ENCODE results near the gene RGS6. TPM values are rescaled to one million over a fixed set of nuclear protein-coding genes. Genes with fewer than 3 reads are reported as not detected.
"Not testable (repeated sequence)": the region's sequence is repeated elsewhere in the genome, so short reads cannot be mapped to it uniquely, and the experiment has no call there.

Gene RGS6
- total RNA-seq, result 23.3 TPM
- long read RNA-seq, partial matches to known transcripts, result 1 of 3 reads
- long read RNA-seq, other reads (novel, unspliced or antisense), result 2 of 3 reads

DNA sequence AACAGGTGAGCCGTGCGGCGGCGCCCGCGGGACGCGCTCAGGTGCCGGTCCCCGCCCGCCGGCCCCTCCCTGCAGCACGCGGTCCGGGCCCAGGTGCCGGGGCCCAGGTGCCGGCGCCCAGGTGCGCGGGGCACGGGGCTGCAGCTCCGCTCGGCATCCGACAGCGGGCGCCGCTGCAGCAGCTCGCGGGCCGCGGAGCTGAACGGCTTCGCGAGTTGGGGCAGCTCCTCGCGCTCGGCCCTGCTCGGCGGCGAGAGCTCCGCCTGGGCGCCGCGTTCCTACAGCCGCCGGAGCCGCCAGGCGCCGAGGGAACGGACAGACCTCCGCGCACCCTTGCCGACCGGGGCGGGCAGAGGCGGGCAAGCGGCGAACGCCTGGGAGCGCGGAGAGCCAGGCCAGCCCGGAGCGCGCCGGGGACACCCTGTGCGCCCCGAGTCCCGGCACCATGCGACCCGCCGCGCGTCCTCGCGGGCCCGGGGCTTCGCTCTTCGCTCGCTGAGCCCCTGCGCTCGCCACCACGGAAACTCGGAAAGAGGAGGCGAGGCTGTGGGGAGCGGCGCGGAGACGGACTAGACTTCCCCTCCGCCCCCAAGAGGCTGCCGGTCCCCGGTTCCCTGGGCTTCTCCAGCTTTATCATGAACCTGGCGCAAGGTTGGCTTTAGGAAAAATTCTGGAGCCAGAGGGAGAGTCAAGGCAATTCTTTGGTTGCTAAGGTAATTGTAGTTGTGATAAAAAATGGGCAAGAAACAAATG lies at the start of gene RGS6:
Gene RGS6 (plus strand): TSS at position 201 of the 753 bp plus-strand sequence.
- intact Hi-C loops (cut with DNase I), result loop anchor here (1.0 to 10.0 kb wide), 5 partner anchors 54 to 488 kb away; no protein-coding TSS in a partner anchor
- DNase-seq (ENCODE audit: missing footprints), result no peak
- ATAC-seq, result peak; percentile 76

DNA sequence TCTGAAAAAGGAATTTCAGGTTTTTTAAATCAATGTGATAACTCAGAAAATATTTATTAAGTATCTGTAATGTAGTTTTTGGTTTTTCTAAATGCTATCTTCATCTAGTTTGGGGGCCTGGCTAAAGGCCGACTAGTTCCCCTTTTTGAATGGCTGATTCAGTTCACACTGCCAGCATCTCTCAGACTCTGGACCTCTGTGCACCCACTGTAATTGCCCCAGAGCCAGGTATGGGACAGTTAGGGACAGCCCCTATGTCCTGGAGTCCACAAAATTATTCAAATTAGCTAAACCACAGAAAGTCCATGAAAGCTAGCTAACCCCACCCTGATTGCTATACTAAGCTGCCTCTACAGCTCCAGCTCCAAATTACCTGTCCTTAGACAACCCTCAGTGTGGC lies 49.1 kb upstream of the RGS6 start:
- ATAC-seq (no peak), DNase-seq (ENCODE audit: missing footprints) (no peak)
- intact Hi-C loops (cut with DNase I), result no loop called here

DNA sequence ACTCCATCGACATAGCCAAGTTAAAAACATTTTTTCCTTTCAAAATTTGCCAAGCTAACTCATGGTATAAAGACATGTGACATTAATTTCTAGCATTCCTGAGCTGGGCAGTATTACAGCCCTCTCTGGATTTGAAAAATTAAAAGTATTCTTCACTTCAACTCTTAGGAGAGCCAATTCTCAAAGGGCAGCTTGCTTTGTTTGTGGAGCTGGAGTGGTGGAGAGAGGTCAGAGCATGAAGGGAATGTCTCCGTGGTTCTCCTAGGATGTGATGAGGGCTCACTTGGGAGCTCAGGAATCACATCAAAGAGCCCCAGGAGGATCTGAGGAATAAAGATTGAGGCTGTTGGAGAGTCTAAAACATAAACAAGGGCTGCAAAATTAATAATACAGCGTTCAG lies 46.9 kb upstream of the RGS6 start:
- DNase-seq (ENCODE audit: missing footprints), result no peak
- ATAC-seq, result no peak
- intact Hi-C loops (cut with DNase I), result no loop called here

DNA sequence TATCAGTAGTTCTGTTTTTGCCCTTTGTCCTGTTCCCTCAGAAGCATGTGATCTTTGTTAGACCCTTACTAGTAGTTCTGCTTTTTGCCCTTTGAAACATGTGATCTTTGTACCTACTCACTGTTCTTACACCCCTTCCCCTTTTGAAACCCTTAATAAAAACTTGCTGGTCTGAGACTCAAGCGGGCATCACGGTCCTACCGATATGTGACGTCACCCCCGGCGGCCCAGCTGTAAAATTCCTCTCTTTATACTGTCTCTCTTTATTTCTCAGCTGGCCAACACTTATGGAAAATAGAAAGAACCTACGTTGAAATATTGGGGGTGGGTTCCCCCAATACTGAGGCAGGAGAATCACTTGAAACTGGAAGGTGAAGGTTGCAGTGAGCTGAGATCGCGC lies 44.4 kb upstream of the RGS6 start:
- intact Hi-C loops (cut with DNase I); ATAC-seq; DNase-seq (ENCODE audit: missing footprints): not testable (repeated sequence)

DNA sequence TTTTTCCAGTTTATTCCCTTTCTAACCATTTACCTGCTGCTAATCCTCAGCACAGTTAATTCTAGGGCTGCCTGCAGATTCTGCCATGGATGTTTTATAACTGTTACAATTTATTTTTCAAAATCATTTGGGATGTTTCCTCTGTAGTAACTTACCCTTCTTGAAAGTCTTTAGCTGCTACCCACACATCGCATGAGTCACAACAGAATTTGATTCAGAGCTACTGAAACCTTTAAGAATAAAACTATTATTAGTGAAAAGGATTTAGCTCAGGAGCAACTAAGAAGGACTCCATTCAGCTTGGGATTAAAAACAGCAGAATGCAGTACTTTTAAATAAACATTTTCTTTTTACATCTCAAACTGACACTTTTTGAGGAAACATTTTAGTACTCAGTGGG lies 41.7 kb upstream of the RGS6 start:
- intact Hi-C loops (cut with DNase I), result no loop called here
- ATAC-seq, result no peak

DNA sequence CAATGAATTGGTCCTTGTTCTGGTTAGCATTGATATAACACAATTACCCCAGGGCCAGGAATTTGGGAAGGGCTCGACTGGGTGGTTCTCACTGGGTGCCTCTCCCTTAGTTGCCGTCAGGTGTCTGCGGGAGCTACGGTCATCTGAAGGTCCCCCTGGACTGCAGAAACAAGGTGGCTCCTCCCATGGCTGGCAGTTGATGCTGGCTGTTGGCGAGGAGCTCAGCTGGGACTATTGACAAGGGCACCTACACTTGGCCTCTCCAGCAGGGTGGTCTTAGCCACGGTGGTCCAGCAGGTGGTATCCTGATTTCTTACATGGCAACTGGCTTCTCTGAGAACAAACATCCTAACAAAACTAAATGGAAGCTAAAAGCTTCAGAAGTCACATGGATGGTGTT lies 41.0 kb upstream of the RGS6 start:
- DNase-seq (ENCODE audit: missing footprints), result no peak
- intact Hi-C loops (cut with DNase I), result no loop called here
- no peak for ATAC-seq

More for the DNA sequence above, 41.7 kb upstream of the RGS6 start:
- DNase-seq (ENCODE audit: missing footprints), result no peak

DNA sequence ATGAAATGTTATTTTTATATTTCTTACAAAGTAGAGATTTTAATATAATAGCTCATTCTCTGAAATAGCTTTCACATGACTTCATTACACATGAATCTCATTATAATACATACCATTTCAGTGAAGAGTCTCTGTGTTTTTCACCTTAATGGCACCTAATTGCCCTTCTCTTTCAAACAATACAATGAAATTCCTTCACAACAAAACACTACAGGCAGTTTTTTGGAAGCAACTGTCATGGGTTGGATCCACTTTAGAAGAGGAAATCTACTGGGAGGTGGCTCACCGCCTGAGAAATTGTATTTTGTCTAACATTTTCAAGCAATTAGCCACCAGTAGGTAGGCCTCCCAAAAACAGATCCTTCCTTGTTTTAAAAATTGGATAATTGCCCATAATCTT lies 40.3 kb upstream of the RGS6 start:
- no peak for DNase-seq (ENCODE audit: missing footprints)
- no peak for ATAC-seq
- intact Hi-C loops (cut with DNase I), result no loop called here

DNA sequence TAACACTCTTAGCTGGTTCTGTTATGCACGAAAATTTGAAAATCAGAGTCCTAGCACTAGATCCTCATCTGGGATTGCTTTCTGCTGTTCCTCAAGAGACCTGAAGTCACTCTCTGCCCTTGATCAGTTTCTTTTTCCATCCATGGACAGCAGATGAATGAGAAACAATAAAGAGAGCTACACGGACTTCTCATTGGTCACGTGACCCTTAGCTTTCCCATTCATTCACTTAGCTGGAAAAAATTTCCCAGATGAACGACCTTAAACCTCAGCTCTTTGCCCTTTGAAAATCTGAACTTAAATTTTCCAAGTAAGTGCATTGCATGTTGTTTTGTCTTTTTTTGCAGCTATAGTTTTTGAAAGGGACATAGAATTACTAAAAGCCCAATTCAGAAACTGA lies 27.2 kb upstream of the RGS6 start:
- DNase-seq (ENCODE audit: missing footprints) (no peak), ATAC-seq (no peak)
- intact Hi-C loops (cut with DNase I), result no loop called here

DNA sequence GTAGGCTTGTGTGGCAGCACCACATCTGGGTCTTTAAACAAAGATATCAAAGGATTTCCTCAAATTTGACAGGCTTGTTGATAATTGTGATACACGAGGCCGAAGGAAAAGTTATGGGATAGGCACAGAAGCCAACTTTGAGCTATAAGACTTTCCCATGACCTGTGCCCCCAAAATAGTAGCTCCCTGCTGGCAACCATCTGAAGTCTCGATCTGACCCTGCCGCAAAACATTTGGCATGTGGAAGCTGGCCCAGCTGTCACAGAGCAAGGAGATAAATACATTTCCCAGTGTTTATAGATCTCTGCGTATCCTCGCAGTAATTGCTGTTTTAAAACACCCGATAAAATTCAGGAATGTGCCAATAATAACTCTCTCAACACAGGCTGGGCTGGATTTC lies 26.4 kb upstream of the RGS6 start:
- intact Hi-C loops (cut with DNase I), result no loop called here
- DNase-seq (ENCODE audit: missing footprints), result no peak
- ATAC-seq, result no peak

DNA sequence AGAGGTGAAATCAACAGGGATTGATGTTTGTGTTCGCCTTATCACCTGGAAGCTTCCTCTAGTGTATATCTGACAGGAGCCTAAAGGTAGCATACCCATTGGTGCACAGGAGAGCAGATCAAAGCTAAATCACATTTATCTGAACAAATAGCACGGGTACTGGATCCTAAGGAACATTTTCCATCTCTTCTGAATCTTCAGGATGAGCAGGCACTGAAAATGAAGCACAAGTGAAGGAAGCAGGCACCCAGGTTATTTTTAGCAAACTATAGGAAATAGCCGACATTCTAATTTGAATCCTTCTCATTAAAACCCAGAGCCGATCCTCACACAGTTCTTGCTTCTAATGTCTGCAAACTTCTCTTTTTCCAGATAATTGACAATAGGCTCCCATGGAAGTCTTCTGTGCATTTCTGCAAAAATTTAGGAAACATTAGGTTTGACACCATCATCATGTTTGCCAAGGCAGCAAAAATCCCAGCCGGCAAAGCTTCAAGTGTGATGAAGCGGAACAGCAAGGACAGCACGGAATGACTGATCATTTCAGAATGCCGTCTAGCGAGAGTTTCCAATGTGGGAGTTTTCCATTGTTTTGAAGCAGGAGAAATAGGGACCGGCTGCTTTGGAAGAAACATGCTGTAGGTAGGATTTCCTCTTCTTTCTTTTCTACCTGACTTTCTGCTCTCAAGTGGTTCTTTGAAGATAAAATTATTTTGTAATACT lies 24.3 kb upstream of the RGS6 start:
- intact Hi-C loops (cut with DNase I), result no loop called here
- DNase-seq (ENCODE audit: missing footprints) (no peak), ATAC-seq (no peak)

DNA sequence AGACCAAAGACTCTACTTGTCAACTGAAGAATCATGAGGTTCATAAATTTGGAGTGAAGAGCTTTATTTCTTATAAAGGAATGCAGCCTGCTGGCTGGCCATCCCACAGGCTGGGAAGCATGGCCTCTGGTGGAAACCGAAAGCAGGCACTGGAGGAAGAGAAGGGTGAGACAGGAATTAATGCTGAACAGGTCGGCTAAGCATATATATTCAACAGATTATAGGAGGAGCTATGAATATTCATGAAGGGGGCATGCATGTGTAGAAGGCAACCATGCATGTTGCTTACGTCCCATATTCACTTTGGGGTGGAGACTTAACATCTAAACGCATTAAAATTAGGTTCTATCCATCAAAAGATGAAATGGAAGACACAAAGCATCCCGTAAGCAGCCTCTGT lies 20.6 kb upstream of the RGS6 start:
- ATAC-seq (no peak), DNase-seq (ENCODE audit: missing footprints) (no peak)
- intact Hi-C loops (cut with DNase I), result no loop called here

DNA sequence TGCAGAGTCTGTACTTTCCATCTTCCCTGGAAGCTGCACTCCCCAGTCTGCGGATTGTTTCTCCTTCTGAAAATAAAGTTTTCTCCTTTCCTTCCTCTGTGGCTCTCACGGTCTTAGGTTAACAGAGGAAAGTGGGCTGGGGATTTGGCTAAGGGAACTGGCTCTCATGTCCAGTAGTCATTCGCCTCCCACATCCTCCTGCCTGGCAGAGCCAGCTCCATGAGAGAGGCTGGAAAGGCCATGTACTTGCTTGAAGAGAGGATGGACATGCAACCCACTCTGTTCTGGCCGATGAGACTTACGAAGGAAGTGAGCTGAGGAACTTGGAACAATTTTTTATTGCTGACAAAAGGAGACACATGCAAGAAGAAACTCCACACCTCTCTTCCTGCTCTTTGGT lies 18.9 kb upstream of the RGS6 start:
- DNase-seq (ENCODE audit: missing footprints), result no peak
- intact Hi-C loops (cut with DNase I), result no loop called here
- no peak for ATAC-seq

DNA sequence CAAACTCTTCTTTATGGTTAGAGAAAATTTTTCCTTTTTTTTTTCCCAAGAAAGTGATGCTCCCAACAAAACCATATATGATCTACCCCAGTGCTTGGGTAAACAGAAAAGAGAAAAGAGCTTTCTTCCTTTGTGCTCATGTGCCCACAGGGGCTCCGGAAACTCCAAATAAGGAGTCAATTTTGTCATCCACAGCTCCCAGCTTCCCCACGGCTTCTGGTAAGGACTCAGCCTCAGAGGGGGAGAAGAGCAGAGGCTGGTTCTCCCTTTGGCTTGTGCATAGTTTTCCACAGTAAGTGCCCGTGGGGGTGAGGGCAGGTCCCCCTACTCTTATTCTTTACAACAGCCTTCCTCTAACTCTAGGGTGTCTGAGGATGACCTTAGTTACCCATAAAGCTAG lies 13.3 kb upstream of the RGS6 start:
- intact Hi-C loops (cut with DNase I), result no loop called here
- ATAC-seq (no peak), DNase-seq (ENCODE audit: missing footprints) (no peak)

DNA sequence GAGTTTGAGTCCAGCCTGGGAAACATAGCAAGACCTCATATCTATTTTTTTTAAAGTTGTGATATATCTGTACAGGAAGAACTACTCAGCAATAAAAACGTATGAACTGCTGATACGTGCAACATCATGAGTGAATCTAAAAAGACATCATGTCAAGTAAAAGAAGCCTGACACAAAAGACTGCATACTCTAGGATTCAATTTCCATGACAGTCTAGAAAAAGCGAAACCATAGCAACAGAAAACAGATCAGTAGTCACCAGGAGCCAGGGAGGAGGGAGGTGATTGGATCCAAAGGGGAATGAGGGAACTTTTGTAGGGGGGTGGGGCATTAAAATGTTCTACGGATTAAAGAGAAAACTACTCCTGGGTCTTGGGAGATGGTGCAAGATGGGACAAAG lies 8.7 kb upstream of the RGS6 start:
- intact Hi-C loops (cut with DNase I), result no loop called here
- no peak for ATAC-seq
- DNase-seq (ENCODE audit: missing footprints), result no peak

DNA sequence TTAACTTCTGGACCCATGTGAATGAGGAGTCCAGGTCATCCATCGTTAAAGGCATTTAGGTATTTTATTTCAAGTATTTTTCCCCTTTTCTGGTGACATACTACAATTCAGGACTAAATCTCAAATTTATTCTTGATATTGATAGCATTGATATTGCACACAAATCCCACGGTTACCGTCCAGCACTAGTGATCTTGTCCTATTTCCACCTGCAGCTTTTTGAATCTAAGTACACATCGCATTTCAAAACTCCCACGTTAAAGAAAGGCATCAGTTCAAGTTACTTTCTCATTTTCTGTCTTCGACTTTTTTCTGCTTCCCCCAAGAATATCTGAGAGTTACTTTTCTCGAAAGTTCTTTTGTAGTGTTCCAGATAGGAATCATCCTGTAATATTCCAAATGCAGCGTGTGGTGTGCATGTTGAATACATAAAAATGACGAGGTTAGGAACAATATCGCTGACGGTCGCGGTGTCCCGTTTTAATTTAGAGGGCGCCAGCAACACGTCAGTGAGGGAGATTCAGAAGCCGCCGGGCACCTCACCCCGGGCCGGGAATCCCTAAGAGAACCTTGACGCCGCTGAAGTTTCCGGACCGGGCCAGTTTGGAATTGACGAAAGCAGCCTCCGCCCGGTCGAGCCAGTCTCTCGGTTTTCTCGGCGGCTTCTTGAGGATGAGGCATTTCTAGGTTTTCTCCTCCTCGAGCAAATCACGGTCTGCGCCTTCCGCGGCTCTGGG lies 569 bp upstream of the RGS6 start:
- intact Hi-C loops (cut with DNase I), result loop anchor here (1.0 to 10.0 kb wide), 5 partner anchors 55 to 489 kb away; no protein-coding TSS in a partner anchor
- no peak for DNase-seq (ENCODE audit: missing footprints)
- peak; percentile 21 for ATAC-seq

DNA sequence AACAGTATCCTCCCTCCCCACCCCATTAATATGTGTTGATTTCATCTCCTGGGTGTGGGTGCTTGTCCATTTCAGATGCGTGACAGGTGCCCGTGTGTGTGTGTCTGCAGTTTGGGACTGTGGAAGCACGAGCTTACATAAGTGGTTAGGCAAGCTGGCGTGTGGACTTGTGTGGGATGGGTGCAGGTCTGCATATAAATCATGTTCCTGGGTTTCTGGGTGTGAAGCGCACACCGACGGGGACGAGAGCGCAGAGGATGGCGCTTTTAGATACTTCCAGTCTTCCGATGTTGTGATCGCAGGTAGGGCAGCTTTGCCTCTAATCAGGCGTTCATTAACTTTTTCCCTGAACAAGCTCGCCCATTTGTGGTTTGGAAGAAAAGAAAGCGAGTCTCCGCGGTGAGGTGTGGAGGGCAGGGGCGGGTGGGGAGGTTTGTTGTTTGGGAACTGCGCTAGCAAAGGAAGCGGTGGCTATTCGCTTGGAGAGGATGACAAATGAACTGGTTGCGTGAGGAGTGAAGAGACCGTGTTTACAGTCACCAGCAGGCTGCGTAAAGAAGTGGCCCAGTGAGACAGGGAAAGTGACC lies 865 bp downstream of the RGS6 start:
- DNase-seq (ENCODE audit: missing footprints) (no peak), ATAC-seq (peak; percentile 75)
- intact Hi-C loops (cut with DNase I), result loop anchor here (2.0 to 10.0 kb wide), 3 partner anchors 92 to 488 kb away; no protein-coding TSS in a partner anchor

DNA sequence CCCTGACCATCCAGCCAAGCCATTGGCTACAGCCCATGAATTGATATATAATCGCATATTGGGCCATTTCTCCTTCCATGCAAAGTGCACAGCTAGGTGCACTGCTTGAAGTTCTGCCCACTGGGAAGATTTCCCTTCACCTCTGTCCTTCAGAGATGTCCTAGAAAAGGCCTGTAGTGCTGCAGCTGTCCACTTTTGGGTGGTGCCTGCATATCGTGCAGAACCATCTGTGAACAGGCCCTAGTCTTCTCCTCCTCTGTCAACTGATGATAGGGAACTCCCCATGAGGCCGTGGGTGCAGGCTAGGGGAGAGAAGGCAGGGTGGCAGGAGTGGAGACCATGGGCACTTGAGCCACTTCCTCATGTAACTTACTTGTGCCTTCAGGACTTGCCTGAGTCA lies 6.0 kb downstream of the RGS6 start:
- intact Hi-C loops (cut with DNase I), result loop anchor here (10.0 kb wide), 1 partner anchor 87 kb away; no protein-coding TSS in a partner anchor
- ATAC-seq; DNase-seq (ENCODE audit: missing footprints): not testable (repeated sequence)

DNA sequence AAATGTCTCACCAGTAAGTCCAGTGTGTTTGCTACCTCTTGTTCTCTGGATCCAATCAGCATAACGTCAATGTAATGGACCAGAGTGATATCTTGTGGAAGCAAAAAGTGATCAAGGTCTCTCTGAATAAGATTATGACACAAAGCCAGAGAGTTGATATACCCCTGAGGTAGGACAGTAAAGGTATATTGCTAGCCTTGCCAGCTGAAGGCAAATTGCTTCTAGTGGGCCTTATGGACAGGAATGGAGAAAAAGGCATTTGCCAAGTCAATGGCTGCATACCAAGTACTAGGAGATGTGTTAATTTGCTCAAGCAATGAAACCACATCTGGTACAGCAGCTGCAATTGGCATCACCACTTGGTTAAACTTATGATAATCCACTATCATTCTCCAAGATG lies 7.1 kb downstream of the RGS6 start:
- intact Hi-C loops (cut with DNase I), result loop anchor here (10.0 kb wide), 1 partner anchor 85 kb away; no protein-coding TSS in a partner anchor
- DNase-seq (ENCODE audit: missing footprints); ATAC-seq: not testable (repeated sequence)

DNA sequence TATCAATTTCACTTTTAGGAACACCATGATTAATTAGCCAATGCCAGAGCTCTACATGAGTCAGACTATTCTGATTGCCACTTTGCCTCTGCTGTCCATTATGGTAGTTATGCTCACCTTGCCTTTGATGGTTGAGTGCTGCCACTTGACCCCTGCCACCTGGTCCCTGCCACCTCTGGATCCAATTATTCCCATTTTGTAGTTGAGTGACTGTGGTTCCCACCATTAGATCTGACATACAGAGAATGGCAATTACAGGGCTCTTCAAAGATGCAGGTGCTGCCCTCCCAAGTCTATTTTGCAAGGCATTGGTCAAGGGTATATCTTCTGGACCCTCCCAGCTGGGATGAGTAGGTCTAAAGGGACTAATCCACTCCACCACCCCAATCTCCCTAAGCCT lies 8.3 kb downstream of the RGS6 start:
- DNase-seq (ENCODE audit: missing footprints); ATAC-seq; intact Hi-C loops (cut with DNase I): not testable (repeated sequence)
